Measurements from ENCODE around the gene CACNA1F.

CACNA1F gene

GRCh38 chrX:49233176-49233575 lies at the start of gene CACNA1F:
CACNA1F (minus strand) TSS chrX:49233340; CDS start chrX:49233309, 31 bp downstream.
- no peak for DNase-seq (ENCODE audit: low spot score)
- TF ChIP-seq CTCF (IDR thresholded peaks at IDR 0.05; ENCODE audit: extremely low read depth, insufficient read depth, missing control alignments), result no peak
- in situ Hi-C loops (cut with MboI; ENCODE audit: low pct_unique_long_range_greater_than_20kb, low sequenced_read_pairs, unreplicated experiment), result no loop called here

GRCh38 chrX:49282647-49283011 lies 49.5 kb upstream of the CACNA1F start:
- in situ Hi-C loops (cut with MboI; ENCODE audit: low pct_unique_long_range_greater_than_20kb, low sequenced_read_pairs, unreplicated experiment), result no loop called here
- no peak for TF ChIP-seq CTCF (IDR thresholded peaks at IDR 0.05; ENCODE audit: extremely low read depth, insufficient read depth, missing control alignments)
- DNase-seq (ENCODE audit: low spot score), result no peak

GRCh38 chrX:49278081-49278480 lies 44.9 kb upstream of the CACNA1F start:
- in situ Hi-C loops (cut with MboI; ENCODE audit: low pct_unique_long_range_greater_than_20kb, low sequenced_read_pairs, unreplicated experiment), result no loop called here
- no peak for DNase-seq (ENCODE audit: low spot score)
- no peak for TF ChIP-seq CTCF (IDR thresholded peaks at IDR 0.05; ENCODE audit: extremely low read depth, insufficient read depth, missing control alignments)

- TF ChIP-seq CTCF (IDR thresholded peaks at IDR 0.05; ENCODE audit: extremely low read depth, insufficient read depth, missing control alignments), result no peak
- DNase-seq (ENCODE audit: low spot score), result no peak
- in situ Hi-C loops (cut with MboI; ENCODE audit: low pct_unique_long_range_greater_than_20kb, low sequenced_read_pairs, unreplicated experiment), result no loop called here
Measured at GRCh38 chrX:49277535-49277830, 44.3 kb upstream of the CACNA1F start.

GRCh38 chrX:49276671-49277534 lies 43.8 kb upstream of the CACNA1F start:
- no peak for DNase-seq (ENCODE audit: low spot score)
- in situ Hi-C loops (cut with MboI; ENCODE audit: low pct_unique_long_range_greater_than_20kb, low sequenced_read_pairs, unreplicated experiment), result no loop called here

GRCh38 chrX:49276207-49276606 lies 43.1 kb upstream of the CACNA1F start:
- TF ChIP-seq CTCF (IDR thresholded peaks at IDR 0.05; ENCODE audit: extremely low read depth, insufficient read depth, missing control alignments), result no peak

More at GRCh38 chrX:49276671-49277534, 43.8 kb upstream of the CACNA1F start:
- no peak for TF ChIP-seq CTCF (IDR thresholded peaks at IDR 0.05; ENCODE audit: extremely low read depth, insufficient read depth, missing control alignments)

More at GRCh38 chrX:49276207-49276606, 43.1 kb upstream of the CACNA1F start:
- in situ Hi-C loops (cut with MboI; ENCODE audit: low pct_unique_long_range_greater_than_20kb, low sequenced_read_pairs, unreplicated experiment), result no loop called here
- no peak for DNase-seq (ENCODE audit: low spot score)
